ENCODE measurements around the gene RAD51B.

The RAD51B gene

GRCh38 chr14:68074765-68075381, 255.3 kb downstream of the RAD51B start:
- no peak overlapping the region for H3K4me3 ChIP-seq (replicated peaks; ENCODE audit: low read depth, low read length)
- peak; percentile 6 for DNase-seq (ENCODE audit: low read depth)
- TF ChIP-seq CTCF (IDR thresholded peaks at IDR 0.05; ENCODE audit: low read length, missing control alignments): no peak

- no peak for DNase-seq (ENCODE audit: low read depth)
These were observed 255.9 kb downstream of the RAD51B start for GRCh38 chr14:68075382-68076029.

GRCh38 chr14:68076451-68076850, 256.9 kb downstream of the RAD51B start:
- no peak overlapping the region for H3K4me3 ChIP-seq (replicated peaks; ENCODE audit: low read depth, low read length)
- no peak for TF ChIP-seq CTCF (IDR thresholded peaks at IDR 0.05; ENCODE audit: low read length, missing control alignments)
- DNase-seq (ENCODE audit: low read depth): peak; percentile 29

More at GRCh38 chr14:68075382-68076029, 255.9 kb downstream of the RAD51B start:
- H3K4me3 ChIP-seq (replicated peaks; ENCODE audit: low read depth, low read length): no peak overlapping the region
- TF ChIP-seq CTCF (IDR thresholded peaks at IDR 0.05; ENCODE audit: low read length, missing control alignments): no peak

- no peak for TF ChIP-seq CTCF (IDR thresholded peaks at IDR 0.05; ENCODE audit: low read length, missing control alignments)
- DNase-seq (ENCODE audit: low read depth): no peak
- no peak overlapping the region for H3K4me3 ChIP-seq (replicated peaks; ENCODE audit: low read depth, low read length)
These were observed 260.5 kb downstream of the RAD51B start for GRCh38 chr14:68079941-68080697.

GRCh38 chr14:68081489-68081888, 261.9 kb downstream of the RAD51B start:
- DNase-seq (ENCODE audit: low read depth): no peak
- H3K4me3 ChIP-seq (replicated peaks; ENCODE audit: low read depth, low read length): no peak overlapping the region
- TF ChIP-seq CTCF (IDR thresholded peaks at IDR 0.05; ENCODE audit: low read length, missing control alignments): no peak

- no peak overlapping the region for H3K4me3 ChIP-seq (replicated peaks; ENCODE audit: low read depth, low read length)
- TF ChIP-seq CTCF (IDR thresholded peaks at IDR 0.05; ENCODE audit: low read length, missing control alignments): no peak
- DNase-seq (ENCODE audit: low read depth): no peak
These were observed 263.2 kb downstream of the RAD51B start for GRCh38 chr14:68082698-68083291.
